Stimulated activated CD4-positive, alpha-beta T cell treated with anti-CD3 and anti-CD28 coated beads, Interleukin-2, amount 100 ng/mL, for 4 hours (primary cell): ENCODE results near the gene AXL.
"Not testable (repeated sequence)": the region's sequence is repeated elsewhere in the genome, so short reads cannot be mapped to it uniquely, and the experiment has no call there.

ENCODE experiments used
- DNase-seq: peaks from one replicate; pipeline ENCODE4 v3.0.0-alpha.2; 2020; ENCODE audit warnings: low read depth

AXL gene

DNA sequence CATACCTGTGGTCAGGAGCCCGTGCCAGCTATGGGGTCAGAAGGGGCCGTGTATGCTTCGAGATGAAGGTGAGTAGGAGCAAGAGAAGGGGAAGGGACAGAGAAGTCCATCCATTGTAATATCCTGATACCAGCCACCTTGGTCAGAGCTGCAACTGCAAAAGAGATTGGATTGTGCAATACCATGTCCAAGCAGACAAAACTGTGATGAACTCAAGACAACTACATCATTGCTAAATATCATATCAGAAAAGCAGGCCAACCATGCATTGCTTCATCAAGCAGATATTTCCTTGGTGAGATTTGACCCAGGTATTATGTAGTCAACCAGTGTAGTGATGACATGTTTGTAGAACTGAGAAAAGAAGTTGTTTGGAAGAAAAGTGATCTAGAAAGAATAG, 57.2 kb downstream of the AXL start:
- DNase-seq = no peak

DNA sequence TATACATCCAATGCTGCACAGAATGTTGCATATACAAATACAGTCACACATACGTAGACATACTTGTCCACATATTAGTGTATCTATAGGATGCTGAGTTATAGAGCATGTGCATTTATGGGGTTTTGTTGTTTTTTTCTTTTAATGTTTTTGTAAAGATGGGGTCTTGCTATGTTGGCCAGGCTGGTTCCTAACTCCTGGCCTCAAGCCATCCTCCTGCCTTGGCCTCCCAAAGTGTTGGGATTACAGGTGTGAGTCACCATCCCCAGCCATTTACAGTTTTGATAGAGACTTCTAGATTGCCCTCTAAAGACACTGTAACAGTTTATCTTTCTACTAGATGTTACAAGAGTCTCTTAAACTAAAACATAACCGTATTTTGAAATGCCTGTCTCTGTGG, 59.5 kb downstream of the AXL start:
- DNase-seq = no peak

DNA sequence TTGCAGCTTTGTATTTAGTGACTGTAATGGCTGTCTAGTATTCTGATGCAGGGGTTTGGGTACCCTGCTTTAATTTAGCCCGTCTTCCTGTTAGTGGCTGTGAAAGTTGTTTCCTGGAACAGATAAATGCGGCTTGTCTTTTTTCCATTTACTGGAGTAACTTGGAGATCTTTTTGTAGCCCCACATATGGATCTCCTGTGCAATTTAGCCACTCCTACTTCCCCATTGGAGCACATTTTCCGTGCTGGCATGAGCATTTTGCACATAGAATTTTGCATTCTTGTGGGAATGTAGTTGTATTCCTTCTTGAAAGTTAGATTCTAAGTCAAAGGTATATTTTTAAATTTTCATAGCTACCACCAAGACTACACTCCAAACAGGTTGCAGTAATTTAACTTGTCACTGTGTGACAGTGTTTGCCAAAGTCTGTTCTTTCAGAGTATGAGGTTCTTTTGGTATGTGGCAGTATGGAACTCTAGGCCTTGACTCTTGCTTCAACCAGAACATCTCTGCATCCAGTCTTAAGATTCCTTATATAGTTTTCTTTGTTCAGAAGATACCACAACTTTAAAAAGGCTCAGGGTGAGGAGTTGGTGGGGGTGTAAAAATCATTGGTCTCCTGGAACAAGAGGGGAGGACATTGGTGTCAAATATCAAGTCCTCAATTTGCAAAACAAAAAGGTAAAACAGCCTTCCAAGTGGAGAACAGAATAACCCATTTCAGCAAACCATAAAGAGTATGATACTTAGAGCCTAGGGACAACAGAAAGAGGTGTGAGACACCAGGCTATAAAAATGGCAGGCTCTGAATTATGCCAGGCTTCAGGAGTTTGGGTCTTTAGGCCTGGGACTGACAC, 69.9 kb downstream of the AXL start:
- no peak for DNase-seq

- not testable (repeated sequence) for DNase-seq
These were observed 70.8 kb downstream of the AXL start for GRCh38 chr19:41289814-41290213.

- DNase-seq = no peak
These were observed 75.4 kb downstream of the AXL start for GRCh38 chr19:41294393-41294792.

GRCh38 chr19:41295499-41295898, 76.5 kb downstream of the AXL start:
- no peak for DNase-seq

- no peak for DNase-seq
These were observed 77.4 kb downstream of the AXL start for GRCh38 chr19:41296433-41296871.

DNA sequence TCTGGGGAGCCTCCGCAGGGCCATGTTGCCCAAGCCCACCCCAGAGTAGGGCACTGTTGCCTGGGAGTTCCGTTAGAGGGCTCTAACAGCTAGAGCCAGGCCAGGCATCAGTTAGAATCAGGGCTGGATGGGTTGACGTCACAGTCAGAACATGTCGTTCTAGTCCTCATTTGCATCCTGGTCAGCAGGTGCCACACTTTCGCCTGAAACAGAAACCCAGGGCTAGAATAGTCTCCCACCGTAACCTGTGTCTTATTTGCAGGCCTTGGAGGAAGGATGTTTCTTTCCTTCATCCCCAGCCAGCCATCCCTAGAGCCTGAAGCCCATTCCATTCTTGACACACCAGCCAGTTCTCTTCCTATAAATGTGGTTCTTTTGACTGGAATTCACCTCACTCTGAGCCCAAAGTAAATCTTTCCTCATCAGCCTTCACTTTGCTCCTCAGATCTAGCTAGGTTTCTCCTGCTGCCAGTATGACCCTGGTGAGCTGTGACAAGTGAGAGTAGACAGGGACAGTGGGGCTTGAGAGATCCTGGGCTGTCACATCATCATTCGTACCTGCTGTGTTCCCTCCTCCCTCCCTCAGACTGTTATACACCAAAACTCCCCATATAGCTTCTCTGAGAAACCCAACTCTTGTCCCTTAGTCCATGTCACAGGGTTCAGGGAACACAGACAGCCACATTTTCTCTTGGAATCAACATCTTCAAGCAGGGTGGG, 78.8 kb downstream of the AXL start:
- no peak for DNase-seq

GRCh38 chr19:41298348-41298964, 79.4 kb downstream of the AXL start:
- DNase-seq = no peak

- DNase-seq = no peak
These were observed 80.2 kb downstream of the AXL start for GRCh38 chr19:41299046-41299754.

- DNase-seq = no peak
These were observed 80.7 kb downstream of the AXL start for GRCh38 chr19:41299755-41300089.

- no peak for DNase-seq
These were observed 81.5 kb downstream of the AXL start for GRCh38 chr19:41300555-41300954.

- DNase-seq = peak; percentile 35
These were observed 83.8 kb downstream of the AXL start for GRCh38 chr19:41302624-41303351.

DNA sequence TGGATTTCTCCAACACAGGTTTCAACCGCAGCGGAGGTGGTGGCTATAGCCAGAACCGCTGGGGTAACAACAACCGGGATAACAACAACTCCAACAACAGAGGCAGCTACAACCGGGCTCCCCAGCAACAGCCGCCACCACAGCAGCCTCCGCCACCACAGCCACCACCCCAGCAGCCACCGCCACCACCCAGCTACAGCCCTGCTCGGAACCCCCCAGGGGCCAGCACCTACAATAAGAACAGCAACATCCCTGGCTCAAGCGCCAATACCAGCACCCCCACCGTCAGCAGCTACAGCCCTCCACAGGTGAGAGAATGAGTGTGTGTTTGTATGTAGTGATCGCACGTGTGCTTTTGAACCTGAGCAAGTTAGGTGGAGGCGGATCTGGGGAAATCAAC, 84.9 kb downstream of the AXL start:
- no peak for DNase-seq

DNA sequence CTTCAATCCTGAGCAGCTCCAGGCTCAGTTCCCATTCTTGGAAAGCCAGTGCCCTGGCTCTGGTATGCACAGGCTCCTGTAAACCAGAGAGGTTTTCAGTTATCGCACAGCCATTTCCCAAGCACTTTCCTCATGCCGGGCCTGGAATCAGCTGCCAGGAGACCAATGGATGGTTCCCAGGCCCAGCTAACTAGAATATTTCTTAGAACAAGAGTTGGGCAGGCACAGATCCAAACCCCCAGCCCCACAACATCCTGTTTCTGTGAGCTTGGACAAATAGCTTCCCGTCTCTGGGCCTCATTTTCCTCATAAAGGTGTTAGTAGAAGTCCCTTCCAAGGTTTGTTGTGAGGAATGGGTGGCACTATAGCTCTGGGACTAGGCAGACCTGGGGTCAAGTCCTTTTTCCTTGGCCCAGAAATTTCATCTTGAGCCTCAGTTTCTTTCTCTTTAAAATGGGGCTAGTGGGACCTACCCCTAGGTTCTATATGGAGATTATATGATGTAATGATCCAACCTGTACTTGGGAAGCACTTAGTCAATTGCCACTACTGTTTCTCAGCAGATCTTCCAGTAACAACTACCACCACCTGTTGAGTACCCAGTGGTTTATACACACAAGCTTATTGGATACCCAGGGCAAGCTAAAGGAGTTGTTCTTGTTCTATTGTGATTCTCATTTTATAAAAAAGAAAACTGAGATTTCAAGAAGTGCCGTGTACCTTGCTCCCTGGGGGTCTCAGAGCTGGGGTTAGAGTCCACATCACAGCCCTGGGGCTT, 85.9 kb downstream of the AXL start:
- DNase-seq = no peak

GRCh38 chr19:41305927-41306793, 87.1 kb downstream of the AXL start:
- DNase-seq = no peak

GRCh38 chr19:41307090-41307875, 88.3 kb downstream of the AXL start:
- no peak for DNase-seq

GRCh38 chr19:41307954-41308449, 89.0 kb downstream of the AXL start:
- no peak for DNase-seq
